Activated CD4-positive, alpha-beta T cell treated with anti-CD3 and anti-CD28 coated beads, Interleukin-2, Interleukin-4, amounts not matched to agents 100 ng/mL and 50 ng/mL, durations not matched to agents 16 hours and 8 hours (primary cell): ENCODE data around the gene SS18L1.

Experiments
- DNase-seq: peaks from one replicate; pipeline ENCODE4 v3.0.0-alpha.2; 2020; ENCODE audit warnings: low spot score

SS18L1 gene

GRCh38 chr20:62120365-62120762, 23.2 kb upstream of the SS18L1 start:
- no peak for DNase-seq

DNA sequence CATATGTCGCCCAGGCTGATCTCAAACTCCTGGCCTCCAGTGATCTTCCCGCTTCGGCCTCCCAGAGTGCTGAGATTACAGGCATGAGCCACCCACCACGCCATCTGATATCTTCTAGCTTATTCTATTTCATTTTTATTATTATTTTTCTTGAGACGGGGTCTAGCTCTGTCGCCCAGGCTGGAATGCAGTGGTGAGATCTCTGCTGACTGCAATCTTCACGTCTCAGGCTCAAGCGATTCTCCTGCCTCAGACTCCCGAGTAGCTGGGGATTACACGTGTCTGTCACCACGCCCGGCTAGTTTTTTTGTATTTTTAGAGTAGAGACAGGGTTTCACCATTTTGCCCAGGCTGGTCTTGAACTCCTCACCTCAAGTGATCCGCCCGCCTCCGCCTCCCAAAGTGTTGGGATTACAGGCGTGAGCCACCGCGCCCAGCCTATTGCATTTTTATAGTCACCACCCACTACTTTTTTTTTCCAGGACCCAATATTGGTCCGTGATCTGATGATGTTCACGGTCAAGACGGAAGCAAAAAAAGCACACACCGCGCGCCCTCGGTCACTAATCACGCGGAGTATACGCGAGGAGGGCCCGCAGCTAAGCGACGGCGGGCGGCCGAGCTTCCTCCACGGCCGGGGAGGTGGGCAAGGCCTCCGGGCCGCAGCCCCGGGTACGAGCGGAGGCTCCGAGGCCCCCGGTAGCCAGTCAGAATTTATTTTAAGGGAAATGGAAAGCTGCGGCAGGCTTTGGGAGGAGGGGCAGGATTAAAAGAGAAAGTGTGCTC, 22.4 kb upstream of the SS18L1 start:
- peak; percentile 12 for DNase-seq

DNA sequence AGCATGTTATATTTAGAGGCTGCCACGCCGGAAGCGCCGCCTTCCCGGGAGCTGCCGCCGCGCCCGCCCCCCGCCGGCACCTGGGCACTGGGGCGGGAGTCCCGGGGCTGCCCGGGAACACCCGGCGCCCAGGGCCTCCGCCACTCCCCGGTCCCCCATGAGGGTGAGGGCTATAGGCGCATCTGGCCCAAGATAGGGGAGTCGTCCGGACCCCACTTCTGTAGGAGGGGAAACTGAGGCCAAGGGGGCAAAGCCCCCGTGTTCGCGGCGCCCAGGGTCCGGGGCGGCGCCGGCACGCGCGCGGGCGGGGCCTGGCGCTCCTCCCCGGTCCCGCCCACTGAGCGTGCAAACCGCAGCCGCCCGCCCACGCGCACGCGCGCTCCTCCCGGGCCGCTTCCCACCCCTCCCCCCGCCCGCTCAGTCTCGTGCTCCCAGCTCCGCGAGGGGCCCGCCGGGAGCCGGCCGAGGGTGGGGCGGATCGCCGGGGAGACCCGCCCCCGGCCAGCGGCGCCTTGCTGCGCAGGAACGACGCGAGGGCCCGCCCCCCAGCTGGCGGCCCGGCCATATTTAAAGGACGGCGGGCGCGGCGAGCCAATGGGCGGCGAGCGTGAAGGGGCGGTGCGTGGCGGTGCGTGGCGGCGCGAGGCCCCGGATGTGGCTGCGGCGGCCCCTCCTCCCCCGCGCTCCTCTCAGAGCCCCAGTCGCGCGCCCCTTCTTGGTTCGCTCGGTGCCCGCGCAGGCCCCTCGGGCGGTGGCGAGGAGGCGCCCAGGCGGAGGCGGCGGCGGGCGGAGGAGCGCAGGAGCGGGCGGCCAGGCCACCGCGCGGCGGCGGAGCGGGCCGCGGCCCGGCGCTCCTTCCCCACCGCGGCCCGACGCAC, 21.6 kb upstream of the SS18L1 start, which contains the start of gene LSM14B:
LSM14B (plus strand) TSS at position 700 of the 878 bp plus-strand sequence. CDS start 192 bp downstream, outside the sequence.
- peak; percentile 95 for DNase-seq

- peak; percentile 36 for DNase-seq
Measured at GRCh38 chr20:62122654-62123449, 20.7 kb upstream of the SS18L1 start.

- no peak for DNase-seq
Measured at GRCh38 chr20:62123450-62124118, 20.0 kb upstream of the SS18L1 start.

GRCh38 chr20:62126141-62126540, 17.4 kb upstream of the SS18L1 start:
- no peak for DNase-seq

DNA sequence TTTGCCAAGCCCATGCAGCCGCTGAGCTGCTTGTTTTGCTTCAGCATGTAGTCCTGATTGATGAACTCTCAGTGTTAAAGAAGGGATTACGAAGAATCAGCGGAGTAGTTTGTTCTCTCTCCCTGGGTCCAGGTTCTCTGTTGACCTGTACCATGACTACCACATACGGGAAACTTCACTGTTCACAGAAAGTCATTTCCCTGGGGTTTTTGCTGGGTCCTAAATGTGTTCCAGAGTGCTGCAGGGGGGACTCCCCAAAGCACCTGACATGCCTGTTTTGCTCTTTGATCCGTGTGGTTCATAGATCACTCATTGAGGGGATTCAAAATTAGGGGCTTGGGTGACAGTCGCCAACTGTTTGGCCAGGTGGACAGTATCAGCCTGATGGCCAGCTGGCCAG, 15.8 kb upstream of the SS18L1 start:
- no peak for DNase-seq

DNA sequence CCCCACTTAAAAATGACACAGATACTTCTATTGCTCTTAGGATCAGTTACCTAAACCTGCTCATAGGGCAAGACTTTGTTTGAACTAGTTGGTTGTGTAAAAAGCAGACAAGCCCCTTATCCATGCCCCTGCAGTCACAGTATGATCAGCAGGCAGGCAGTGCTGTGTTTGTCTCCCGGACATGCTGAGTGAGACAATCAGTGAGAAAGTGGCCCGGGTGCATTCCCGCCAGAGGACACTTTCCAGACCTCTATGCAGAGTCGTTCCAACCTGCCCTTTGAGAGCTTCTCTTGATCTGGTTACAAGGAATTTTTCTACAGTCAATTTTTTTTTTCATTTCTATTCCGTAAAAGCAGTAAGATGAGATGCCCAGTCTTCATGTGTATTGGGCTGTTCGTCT, 15.1 kb upstream of the SS18L1 start:
- DNase-seq, result no peak

DNA sequence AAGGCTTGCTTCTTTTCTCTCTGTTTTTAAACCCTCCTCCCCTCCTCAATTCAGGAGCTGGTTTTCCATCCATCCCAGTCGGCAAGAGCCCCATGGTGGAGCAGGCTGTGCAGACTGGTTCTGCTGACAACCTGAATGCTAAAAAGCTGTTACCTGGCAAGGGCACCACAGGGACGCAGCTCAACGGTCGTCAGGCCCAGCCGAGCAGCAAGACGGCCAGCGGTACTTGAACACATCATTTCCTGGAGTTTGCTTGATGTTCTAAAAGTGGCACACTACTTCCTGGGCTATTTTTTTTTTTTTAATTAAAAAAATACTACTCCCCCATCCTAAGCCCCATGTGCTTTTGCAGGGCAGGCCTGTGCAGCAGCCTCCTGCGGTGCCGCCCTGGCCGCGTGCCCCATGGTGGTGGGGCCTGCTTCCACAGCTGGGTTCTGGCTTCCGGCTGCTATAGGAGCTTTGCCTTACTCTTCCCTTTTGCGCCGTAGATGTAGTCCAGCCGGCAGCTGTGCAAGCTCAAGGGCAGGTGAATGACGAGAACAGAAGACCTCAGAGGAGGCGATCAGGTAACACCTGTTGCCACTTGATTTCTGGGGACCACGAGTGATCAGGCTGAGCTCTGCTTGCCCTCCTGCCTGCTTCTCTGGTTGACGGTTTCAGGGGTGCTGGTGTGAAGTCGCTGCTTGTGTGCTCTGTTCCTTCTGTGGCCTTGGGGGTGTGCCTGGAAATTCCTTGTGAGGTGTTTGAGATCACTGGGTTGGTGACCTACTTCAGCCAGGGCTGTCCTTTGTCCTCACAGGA, 13.6 kb upstream of the SS18L1 start:
- no peak for DNase-seq

GRCh38 chr20:62131560-62132320, 11.8 kb upstream of the SS18L1 start:
- no peak for DNase-seq

- DNase-seq, result no peak
Measured at GRCh38 chr20:62132421-62132820, 11.1 kb upstream of the SS18L1 start.

- no peak for DNase-seq
Measured at GRCh38 chr20:62133051-62133845, 10.3 kb upstream of the SS18L1 start.

- DNase-seq, result no peak
Measured at GRCh38 chr20:62133864-62134263, 9.7 kb upstream of the SS18L1 start.

GRCh38 chr20:62134735-62135231, 8.8 kb upstream of the SS18L1 start:
- no peak for DNase-seq

DNA sequence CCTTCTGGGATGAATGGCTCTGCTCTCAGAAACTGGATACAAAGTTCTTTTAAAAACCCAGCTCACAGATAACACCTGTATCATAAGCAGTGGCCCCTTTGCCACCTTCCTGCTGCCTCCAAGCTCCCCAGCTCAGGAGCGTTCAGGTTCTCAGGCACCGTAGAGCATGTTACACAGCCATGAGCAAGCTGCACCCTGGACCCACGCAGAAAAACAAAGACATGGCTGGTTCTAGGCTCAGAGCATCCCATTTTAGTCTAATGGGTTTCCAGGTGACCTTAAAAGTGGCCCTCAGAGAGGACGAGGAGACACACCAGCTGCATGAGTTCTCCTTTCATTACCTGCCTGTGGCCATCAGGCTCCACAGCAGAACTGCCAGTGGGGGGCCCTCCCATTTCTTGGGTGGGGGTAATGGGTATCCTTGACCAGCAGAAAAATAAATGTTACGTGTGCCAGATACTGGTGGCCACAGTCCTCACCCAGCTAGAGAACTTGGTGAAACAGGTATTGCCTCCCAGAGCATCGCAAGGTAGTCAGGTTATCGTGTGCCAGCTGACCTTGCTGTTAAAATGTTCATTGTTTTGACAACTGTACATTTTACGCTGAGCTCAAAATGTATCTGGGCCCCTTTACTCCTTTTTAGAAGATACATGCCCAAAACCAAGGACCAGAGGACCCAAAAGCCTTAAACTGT, 7.8 kb upstream of the SS18L1 start:
- DNase-seq, result no peak

- DNase-seq, result peak; percentile 54
Measured at GRCh38 chr20:62136283-62137091, 7.1 kb upstream of the SS18L1 start.

- DNase-seq, result no peak
Measured at GRCh38 chr20:62137092-62137384, 6.5 kb upstream of the SS18L1 start.
